DMS114 treated with DMSO at 0.1 percent for 48 hours (cell line): ENCODE measurements around the gene GRK5.

ENCODE experiments used
- DNase-seq: peaks from one replicate; lab custom pipeline; 2025; ENCODE audit not compliant: unreplicated experiment; lab: John Stamatoyannopoulos, UW

The GRK5 gene

GRCh38 chr10:119398996-119399395 lies 191.6 kb downstream of the GRK5 start:
- no peak for DNase-seq

- DNase-seq: no peak
Measured at GRCh38 chr10:119399466-119399865, 192.1 kb downstream of the GRK5 start.

- DNase-seq: no peak
Measured at GRCh38 chr10:119401671-119402395, 194.5 kb downstream of the GRK5 start.

- no peak for DNase-seq
Measured at GRCh38 chr10:119403921-119404320, 196.6 kb downstream of the GRK5 start.

- no peak for DNase-seq
Measured at GRCh38 chr10:119404719-119405519, 197.5 kb downstream of the GRK5 start.

GRCh38 chr10:119405520-119405807 lies 198.1 kb downstream of the GRK5 start:
- DNase-seq: no peak

- DNase-seq: no peak
Measured at GRCh38 chr10:119406137-119406536, 198.8 kb downstream of the GRK5 start.

- DNase-seq: no peak
Measured at GRCh38 chr10:119406601-119407253, 199.4 kb downstream of the GRK5 start.

- no peak for DNase-seq
Measured at GRCh38 chr10:119407254-119407777, 199.9 kb downstream of the GRK5 start.

GRCh38 chr10:119408072-119408471 lies 200.7 kb downstream of the GRK5 start:
- no peak for DNase-seq

GRCh38 chr10:119408969-119409371 lies 201.6 kb downstream of the GRK5 start:
- no peak for DNase-seq

- no peak for DNase-seq
Measured at GRCh38 chr10:119409385-119409784, 202.0 kb downstream of the GRK5 start.

GRCh38 chr10:119409906-119410305 lies 202.5 kb downstream of the GRK5 start:
- no peak for DNase-seq

GRCh38 chr10:119410361-119411116 lies 203.2 kb downstream of the GRK5 start:
- no peak for DNase-seq

- no peak for DNase-seq
Measured at GRCh38 chr10:119412244-119413092, 205.1 kb downstream of the GRK5 start.

- DNase-seq: no peak
Measured at GRCh38 chr10:119413093-119413453, 205.7 kb downstream of the GRK5 start.

GRCh38 chr10:119413471-119414080 lies 206.2 kb downstream of the GRK5 start:
- no peak for DNase-seq

- DNase-seq: no peak
Measured at GRCh38 chr10:119414081-119414611, 206.8 kb downstream of the GRK5 start.

GRCh38 chr10:119415121-119415520 lies 207.8 kb downstream of the GRK5 start:
- DNase-seq: no peak
